COR-L47 (cell line): ENCODE results near the gene GNA14.
"Not testable (repeated sequence)": the region's sequence is repeated elsewhere in the genome, so short reads cannot be mapped to it uniquely, and the experiment has no call there.

Source experiments
- DNase-seq: peaks from one replicate; lab custom pipeline; 2025; lab: John Stamatoyannopoulos, UW

GNA14 gene

GRCh38 chr9:77534376-77535057 lies 113.6 kb downstream of the GNA14 start:
- peak; percentile 67 for DNase-seq

GRCh38 chr9:77533671-77534070 lies 114.5 kb downstream of the GNA14 start:
- DNase-seq = no peak

GRCh38 chr9:77532607-77533006 lies 115.5 kb downstream of the GNA14 start:
- no peak for DNase-seq

- no peak for DNase-seq
These were observed 116.7 kb downstream of the GNA14 start for GRCh38 chr9:77531400-77531799.

GRCh38 chr9:77523891-77524290 lies 124.2 kb downstream of the GNA14 start:
- no peak for DNase-seq

- DNase-seq = no peak
These were observed 127.0 kb downstream of the GNA14 start for GRCh38 chr9:77521091-77521490.

GRCh38 chr9:77518688-77519087 lies 129.4 kb downstream of the GNA14 start:
- no peak for DNase-seq

- DNase-seq = no peak
These were observed 131.3 kb downstream of the GNA14 start for GRCh38 chr9:77516781-77517180.

GRCh38 chr9:77514886-77515711 lies 133.0 kb downstream of the GNA14 start:
- DNase-seq = no peak

GRCh38 chr9:77513457-77513856 lies 134.7 kb downstream of the GNA14 start:
- no peak for DNase-seq

- DNase-seq = peak; percentile 44
These were observed 135.2 kb downstream of the GNA14 start for GRCh38 chr9:77512876-77513275.

GRCh38 chr9:77511525-77511924 lies 136.6 kb downstream of the GNA14 start:
- DNase-seq = no peak

GRCh38 chr9:77510666-77511065 lies 137.5 kb downstream of the GNA14 start:
- no peak for DNase-seq

- no peak for DNase-seq
These were observed 139.7 kb downstream of the GNA14 start for GRCh38 chr9:77508396-77508795.

- no peak for DNase-seq
These were observed 140.7 kb downstream of the GNA14 start for GRCh38 chr9:77507212-77507961.

- no peak for DNase-seq
These were observed 142.9 kb downstream of the GNA14 start for GRCh38 chr9:77505232-77505631.

- no peak for DNase-seq
These were observed 145.6 kb downstream of the GNA14 start for GRCh38 chr9:77502568-77502967.

- no peak for DNase-seq
These were observed 149.2 kb downstream of the GNA14 start for GRCh38 chr9:77498891-77499290.

GRCh38 chr9:77497322-77498198 lies 150.6 kb downstream of the GNA14 start:
- no peak for DNase-seq

GRCh38 chr9:77495834-77496671 lies 152.1 kb downstream of the GNA14 start:
- DNase-seq = no peak

- DNase-seq = not testable (repeated sequence)
These were observed 157.8 kb downstream of the GNA14 start for GRCh38 chr9:77490279-77490678.
